KMS-11 (cell line): ENCODE data around the gene ITPR2.

Experiments
- H2AFZ ChIP-seq: fragments of 200-600 bp; sonication (generic); 2 replicates; pipeline ENCODE4 v1.6.1; 2016; ENCODE audit warnings: antibody characterized with exemption, mixed run types, low read depth
- H3K27ac ChIP-seq: fragments of 200-600 bp; sonication (generic); 2 replicates; pipeline ENCODE4 v1.6.1; 2016; ENCODE audit warnings: mild to moderate bottlenecking, mixed run types
- H3K27me3 ChIP-seq: fragments of 200-600 bp; sonication (generic); 2 replicates; pipeline ENCODE4 v1.6.1; 2017; ENCODE audit warnings: mild to moderate bottlenecking, low read depth, mixed run types, moderate library complexity; ENCODE audit not compliant: insufficient read depth
- H3K36me3 ChIP-seq: fragments of 200-600 bp; sonication (generic); 2 replicates; pipeline ENCODE4 v1.6.1; 2017; ENCODE audit warnings: mild to moderate bottlenecking, mixed run types; ENCODE audit not compliant: insufficient read depth
- H3K4me1 ChIP-seq: fragments of 200-600 bp; sonication (generic); 2 replicates; pipeline ENCODE4 v1.6.1; 2016; ENCODE audit warnings: mild to moderate bottlenecking, low read depth, mixed run types; ENCODE audit not compliant: poor library complexity, severe bottlenecking
- H3K4me2 ChIP-seq: fragments of 200-600 bp; sonication (generic); 2 replicates; pipeline ENCODE4 v1.7.0; 2016; ENCODE audit warnings: mild to moderate bottlenecking, mixed run types
- H3K4me3 ChIP-seq: fragments of 200-600 bp; sonication (generic); IDR thresholded peaks from 2 replicates; pipeline ENCODE4 v1.6.1; 2017; ENCODE audit warnings: low read depth, low read length, mixed read lengths; ENCODE audit not compliant: insufficient read depth
- H3K79me2 ChIP-seq: fragments of 200-600 bp; sonication (generic); 2 replicates; pipeline ENCODE4 v1.6.1; 2016; ENCODE audit warnings: low read depth, mixed run types; ENCODE audit not compliant: insufficient read depth
- H3K9ac ChIP-seq: fragments of 200-600 bp; sonication (generic); 2 replicates; pipeline ENCODE4 v1.6.1; 2016; ENCODE audit warnings: mild to moderate bottlenecking, mixed run types
- H4K20me1 ChIP-seq: fragments of 200-600 bp; sonication (generic); 2 replicates; pipeline ENCODE4 v1.6.1; 2016; ENCODE audit warnings: mild to moderate bottlenecking, mixed run types; ENCODE audit not compliant: insufficient read depth
- CTCF ChIP-seq: fragments of 200-600 bp; sonication (generic); conservative IDR thresholded peaks from 2 replicates; pipeline ENCODE4 v1.6.1; 2017; ENCODE audit warnings: low read depth, mild to moderate bottlenecking, antibody characterized with exemption, low read length, moderate library complexity, mixed read lengths

Gene ITPR2

GRCh38 chr12:26567126-26567525 lies 265.9 kb downstream of the ITPR2 start:
- no peak overlapping the region for H2AFZ ChIP-seq
- H3K79me2 ChIP-seq, result no peaks in the 10 kb centered on the region
- H3K4me3 ChIP-seq, result no peak overlapping the region
- no peaks in the 10 kb centered on the region for H3K4me1 ChIP-seq
- H3K4me2 ChIP-seq, result no peak overlapping the region
- H3K27ac ChIP-seq, result no peak overlapping the region
- H3K36me3 ChIP-seq, result no peaks in the 10 kb centered on the region
- no peak overlapping the region for H3K9ac ChIP-seq
- TF ChIP-seq CTCF, result no peak
- no peaks in the 10 kb centered on the region for H4K20me1 ChIP-seq
- H3K27me3 ChIP-seq, result no peaks in the 10 kb centered on the region

- no peaks in the 10 kb centered on the region for H3K36me3 ChIP-seq
- no peak overlapping the region for H3K27ac ChIP-seq
- no peak overlapping the region for H3K4me2 ChIP-seq
- no peaks in the 10 kb centered on the region for H4K20me1 ChIP-seq
- no peaks in the 10 kb centered on the region for H3K27me3 ChIP-seq
- no peak overlapping the region for H3K4me3 ChIP-seq
- no peak for TF ChIP-seq CTCF
- no peak overlapping the region for H2AFZ ChIP-seq
- no peak overlapping the region for H3K9ac ChIP-seq
- H3K4me1 ChIP-seq, result no peaks in the 10 kb centered on the region
- no peaks in the 10 kb centered on the region for H3K79me2 ChIP-seq
Measured at GRCh38 chr12:26566675-26567074, 266.3 kb downstream of the ITPR2 start.

- Histone ChIP-seq H3K4me3 (no peak overlapping the region), H3K4me1 (no peaks in the 10 kb centered on the region), H3K36me3 (no peaks in the 10 kb centered on the region), H3K79me2 (no peaks in the 10 kb centered on the region), H3K27ac (no peak overlapping the region), H4K20me1 (no peaks in the 10 kb centered on the region), H2AFZ (no peak overlapping the region), H3K9ac (no peak overlapping the region), H3K4me2 (no peak overlapping the region), H3K27me3 (no peaks in the 10 kb centered on the region)
- TF ChIP-seq CTCF, result no peak
Measured at GRCh38 chr12:26566186-26566585, 266.8 kb downstream of the ITPR2 start.

GRCh38 chr12:26564391-26564790 lies 268.6 kb downstream of the ITPR2 start:
- H3K79me2 ChIP-seq, result no peaks in the 10 kb centered on the region

More at GRCh38 chr12:26564391-26564790, 268.6 kb downstream of the ITPR2 start:
- no peaks in the 10 kb centered on the region for H4K20me1 ChIP-seq
- H3K4me3 ChIP-seq, result no peak overlapping the region
- no peaks in the 10 kb centered on the region for H3K36me3 ChIP-seq
- no peaks in the 10 kb centered on the region for H3K27me3 ChIP-seq
- no peak for TF ChIP-seq CTCF
- no peak overlapping the region for H2AFZ ChIP-seq
- no peak overlapping the region for H3K27ac ChIP-seq
- H3K9ac ChIP-seq, result no peak overlapping the region
- H3K4me1 ChIP-seq, result no peaks in the 10 kb centered on the region
- H3K4me2 ChIP-seq, result no peak overlapping the region
